NCI-H128 (cell line): Measurements from ENCODE around the gene B4GAT1.
"Not testable (repeated sequence)": the region's sequence is repeated elsewhere in the genome, so short reads cannot be mapped to it uniquely, and the experiment has no call there.

Source experiments
- DNase-seq: peaks from one replicate; lab custom pipeline; 2025; ENCODE audit not compliant: unreplicated experiment; lab: John Stamatoyannopoulos, UW

Gene B4GAT1

DNA sequence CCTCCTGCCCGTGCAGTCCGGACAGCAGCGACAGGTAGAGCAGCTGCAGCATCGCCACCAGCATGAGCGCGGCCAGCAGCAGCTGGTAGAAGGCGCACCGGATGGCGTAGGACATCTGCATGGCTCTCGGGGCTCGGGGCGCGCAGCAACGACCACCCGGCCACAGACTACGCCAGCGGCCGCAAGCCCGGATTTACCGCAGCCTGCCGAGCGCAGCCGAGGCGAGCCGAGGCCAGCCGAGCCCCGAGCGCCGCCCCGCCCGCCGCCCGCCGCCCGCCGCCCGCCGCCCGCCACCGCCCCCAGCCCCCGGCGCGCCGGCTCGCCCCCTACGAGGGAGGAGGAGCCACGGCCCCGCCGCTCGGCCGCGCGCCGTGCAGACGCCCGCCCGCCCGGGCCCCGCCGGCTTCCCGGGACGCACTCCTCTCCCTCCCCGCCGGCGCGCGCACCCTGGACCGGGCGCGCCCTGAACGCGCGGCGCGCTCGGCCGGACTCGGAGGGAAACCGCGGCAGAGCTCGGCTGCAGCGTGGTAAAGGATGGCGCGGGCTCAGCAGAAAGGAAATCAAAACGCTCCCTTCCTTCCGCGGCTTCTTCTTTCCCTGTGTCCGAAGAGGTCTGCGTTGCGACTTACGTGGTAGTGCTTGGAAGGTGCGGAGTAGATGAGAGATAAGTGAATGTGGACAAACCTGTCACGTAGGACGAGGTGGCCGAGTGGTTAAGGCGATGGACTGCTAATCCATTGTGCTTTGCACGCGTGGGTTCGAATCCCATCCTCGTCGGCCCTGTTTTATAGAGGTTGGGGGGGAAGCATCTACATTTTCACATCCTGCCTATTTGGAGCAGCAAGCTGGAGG, at the start of gene B4GAT1:
Gene B4GAT1, minus strand, starts transcription at position 205 of the 852 bp plus-strand sequence. Its CDS starts 84 bp downstream, at position 121.
- DNase-seq, result peak; percentile 75

DNA sequence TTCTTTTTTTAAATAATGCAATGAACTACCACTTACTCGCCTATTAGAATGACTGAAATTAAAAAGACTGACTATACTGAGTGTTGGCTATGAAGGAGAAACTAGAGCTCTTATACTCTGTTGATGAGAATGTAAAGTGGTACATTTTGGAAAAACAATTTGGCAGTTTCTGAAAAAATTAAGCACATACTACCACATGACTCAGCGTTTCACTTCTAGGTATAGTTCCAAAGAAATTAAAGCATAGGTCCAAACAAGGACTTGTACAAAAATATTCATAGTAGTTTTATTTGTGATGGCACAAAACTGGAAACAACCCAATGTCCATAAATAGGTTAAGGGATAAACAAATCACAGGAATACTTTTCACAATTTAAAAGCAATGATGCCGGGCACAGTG, 46.5 kb upstream of the B4GAT1 start:
- no peak for DNase-seq

DNA sequence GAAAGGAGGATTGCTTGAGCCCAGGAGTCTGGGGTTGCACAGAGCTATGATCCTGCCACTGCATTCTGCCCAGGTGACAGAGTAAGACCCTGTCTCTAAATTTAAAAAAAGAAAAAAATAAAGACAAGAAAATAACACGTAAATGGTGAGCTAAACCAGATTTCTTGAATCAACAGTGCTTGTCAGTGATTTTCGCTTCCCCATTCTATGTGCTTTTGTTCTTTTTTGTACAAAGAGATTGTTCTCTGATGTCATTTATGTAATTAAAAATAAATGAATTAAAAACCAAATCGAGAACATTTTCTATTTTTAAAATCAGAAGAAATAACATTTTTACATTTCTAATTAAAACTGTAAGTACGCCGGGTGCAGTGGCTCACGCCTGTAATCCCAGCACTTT, 43.9 kb upstream of the B4GAT1 start:
- DNase-seq, result no peak

DNA sequence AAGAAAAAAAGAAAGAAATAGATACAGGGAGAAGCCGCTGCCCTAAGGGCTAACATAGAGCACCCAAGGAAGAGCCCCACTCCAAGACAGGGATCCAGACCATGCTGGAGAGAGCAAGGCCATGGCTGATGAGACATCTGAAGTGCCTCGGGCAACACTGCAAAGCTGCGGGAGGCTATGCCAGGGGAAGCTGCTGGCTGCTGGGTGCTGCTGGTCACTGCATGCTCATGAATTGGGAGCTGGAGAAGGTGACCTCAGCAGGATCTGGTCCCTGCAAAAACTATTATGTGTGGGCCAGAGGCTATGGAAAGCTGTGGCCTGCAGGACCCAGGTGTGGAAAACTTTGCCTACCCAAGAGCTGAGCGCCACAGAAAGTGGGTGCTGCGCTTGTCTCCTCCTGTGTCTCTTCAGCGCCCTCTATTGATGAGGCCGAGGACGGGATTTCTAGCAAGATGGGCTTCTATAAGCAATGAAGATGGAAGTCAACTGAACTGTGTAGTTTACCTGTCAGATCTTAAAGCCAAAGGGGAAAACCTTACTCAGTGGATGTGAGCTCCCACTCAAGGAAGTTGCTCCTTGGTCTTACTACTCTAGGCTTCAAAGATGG, 41.5 kb upstream of the B4GAT1 start:
- peak; percentile 76 for DNase-seq

DNA sequence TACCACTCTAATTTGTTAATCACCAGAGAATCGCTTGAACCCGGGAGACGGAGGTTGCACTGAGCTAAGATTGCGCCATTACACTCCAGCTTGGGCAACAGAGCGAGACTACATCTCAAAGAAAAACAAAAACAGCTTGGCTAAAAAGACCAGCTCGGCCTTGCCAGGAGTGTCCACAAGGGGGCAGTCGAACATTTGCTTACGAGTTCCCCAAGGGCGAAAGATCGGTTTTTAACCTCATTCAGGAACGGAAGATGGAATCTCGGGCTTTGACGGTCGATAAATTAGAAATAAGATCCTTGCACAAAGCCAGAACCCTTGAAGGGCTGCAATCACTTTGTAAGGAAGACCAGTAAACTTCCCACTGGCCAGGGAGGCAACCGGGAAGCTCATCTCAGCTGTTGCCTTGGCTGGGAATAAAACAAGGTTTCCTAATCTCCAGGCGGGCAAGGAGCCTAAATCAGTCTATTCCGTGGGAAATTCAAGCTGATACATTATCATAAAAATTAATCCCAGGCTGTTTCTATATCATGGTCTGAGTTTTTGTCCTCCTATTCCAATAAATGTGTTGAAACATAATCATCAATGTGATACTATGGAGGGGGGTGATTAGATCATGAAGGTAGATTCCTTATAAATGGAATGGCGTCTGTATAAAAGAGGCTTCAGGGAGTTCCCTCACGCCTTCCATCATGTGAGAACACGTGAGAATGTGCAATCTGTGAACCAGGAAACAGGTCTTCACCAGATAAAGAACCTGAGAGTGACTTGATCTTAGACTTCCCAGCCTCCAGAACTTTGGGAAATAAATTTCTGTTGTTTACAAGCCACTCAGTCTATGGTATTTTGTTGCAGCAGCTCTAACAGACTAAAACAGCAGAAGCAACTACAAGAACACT, 39.0 kb upstream of the B4GAT1 start:
- peak; percentile 79 for DNase-seq

DNA sequence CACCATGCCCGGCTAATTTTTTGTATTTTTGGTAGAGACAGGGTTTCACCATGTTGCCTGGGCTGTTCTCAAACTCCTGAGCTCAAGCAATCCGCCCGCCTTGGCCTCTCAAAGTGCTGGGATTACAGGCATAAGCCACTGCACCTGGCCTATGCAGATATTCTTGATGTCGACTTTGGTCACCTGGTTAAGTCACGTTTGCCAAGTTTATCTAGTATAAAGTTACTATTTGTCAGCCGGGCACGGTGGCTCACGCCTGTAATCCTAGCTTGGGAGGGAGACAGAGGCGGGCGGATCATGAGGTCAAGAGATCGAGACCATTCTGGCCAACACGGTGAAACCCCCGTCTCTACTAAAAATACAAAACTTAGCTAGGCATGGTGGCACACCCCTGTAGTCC, 36.9 kb upstream of the B4GAT1 start:
- DNase-seq, result not testable (repeated sequence)

DNA sequence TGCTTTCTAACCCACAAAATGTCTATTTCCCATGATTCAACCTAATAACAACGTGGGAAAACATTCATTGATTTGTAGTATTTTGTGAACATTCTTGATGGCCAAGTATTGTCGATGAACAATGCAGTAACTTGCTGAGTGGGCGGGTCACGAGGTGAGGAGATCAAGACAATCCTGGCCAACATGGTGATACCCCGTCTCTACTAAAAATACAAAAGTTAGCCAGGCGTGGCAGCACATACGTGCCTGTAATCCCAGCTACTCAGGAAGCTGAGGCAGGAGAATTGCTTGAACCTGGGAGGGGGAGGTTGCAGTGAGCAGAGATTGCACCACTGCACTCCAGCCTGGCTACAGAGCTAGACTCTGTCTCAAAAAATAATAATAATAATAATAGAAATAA, 32.8 kb upstream of the B4GAT1 start:
- not testable (repeated sequence) for DNase-seq

DNA sequence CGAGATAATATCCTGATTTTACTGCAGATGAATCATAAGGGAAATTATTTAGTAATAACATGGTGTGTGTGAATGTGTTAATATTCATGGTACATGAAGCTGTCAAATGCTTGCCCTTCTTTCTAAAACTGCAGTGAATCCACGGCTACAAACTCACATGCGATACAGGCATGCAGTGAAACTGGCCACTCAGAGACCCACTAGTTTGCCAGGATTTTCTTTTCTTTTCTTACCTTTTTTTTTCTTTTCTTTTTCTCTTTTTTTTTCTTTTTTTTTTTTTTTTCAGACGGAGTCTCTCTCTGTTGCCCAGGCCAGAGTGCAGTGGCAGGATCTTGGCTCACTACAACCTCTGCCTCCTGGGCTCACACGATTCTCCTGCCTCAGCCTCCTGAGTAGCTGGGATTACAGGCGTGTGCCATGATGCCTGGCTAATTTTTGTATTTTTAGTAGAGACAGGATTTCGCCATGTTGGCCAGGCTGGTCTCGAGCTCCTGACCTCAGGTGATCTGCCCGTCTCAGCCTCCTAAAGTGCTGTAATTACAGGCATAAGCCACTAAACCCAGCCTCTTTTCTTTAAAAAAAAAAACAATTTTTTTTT, 26.4 kb upstream of the B4GAT1 start:
- DNase-seq, result not testable (repeated sequence)

DNA sequence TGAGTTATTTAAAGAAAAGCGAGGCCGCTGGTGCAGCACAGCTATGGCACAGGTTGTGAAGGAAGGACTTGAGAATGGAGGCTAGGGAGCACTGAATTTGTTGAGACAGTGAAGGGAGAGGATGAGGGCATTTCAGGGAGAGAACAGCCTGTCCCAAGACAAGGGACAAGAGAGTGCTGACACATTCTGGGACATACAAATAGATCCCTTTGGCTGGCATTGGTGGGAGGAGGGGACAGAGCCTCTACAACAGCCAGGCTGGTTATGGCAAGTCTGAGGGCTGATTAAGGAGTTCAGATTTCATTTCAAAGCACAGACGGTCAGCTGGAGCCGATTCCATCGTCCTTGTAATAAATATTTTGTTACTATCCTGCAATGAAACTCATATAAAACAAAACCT, 25.8 kb upstream of the B4GAT1 start:
- no peak for DNase-seq

DNA sequence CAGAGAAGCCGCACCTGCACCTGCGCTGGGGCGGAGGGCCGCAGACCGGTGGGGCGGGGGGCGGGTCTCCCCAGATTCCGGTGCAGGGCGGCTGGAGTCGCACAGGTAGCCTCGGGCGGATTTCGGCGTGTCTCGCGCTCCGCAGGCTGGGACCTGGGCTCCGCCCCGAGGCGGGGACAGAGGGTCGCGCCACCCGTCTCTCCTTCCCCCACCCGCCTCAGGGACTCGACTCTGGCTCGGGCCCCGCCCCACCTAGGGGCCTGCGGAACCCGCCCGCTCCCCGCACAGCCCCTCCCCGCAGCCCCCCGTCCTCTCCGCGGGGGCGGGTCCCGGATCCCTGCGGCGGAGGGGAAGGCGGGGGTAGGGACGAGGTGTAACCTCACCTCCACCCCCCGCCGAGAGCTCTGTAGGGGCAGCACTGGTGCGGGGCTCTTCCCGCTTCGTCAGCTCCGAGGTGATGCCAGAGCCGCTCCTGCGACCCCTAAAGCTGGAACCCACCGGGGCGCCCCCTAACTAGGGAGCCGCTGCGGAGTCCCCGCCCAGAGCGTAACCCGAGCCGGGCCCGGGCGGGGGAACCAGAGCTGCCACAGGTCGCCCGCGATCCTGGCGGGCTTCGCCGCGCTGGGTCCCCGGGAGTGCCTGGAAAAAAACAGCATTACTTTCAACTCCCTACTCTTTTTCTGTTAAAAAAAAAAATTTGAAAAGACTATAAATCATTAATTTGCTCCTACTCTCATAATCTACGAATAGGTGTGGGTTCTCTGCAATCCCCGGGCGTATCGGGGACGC, 24.4 kb upstream of the B4GAT1 start, which contains the start of gene SLC29A2:
Gene SLC29A2, minus strand, starts transcription at position 134 of the 789 bp plus-strand sequence. CDS start 169 bp downstream, outside the sequence.
- peak; percentile 85 for DNase-seq

DNA sequence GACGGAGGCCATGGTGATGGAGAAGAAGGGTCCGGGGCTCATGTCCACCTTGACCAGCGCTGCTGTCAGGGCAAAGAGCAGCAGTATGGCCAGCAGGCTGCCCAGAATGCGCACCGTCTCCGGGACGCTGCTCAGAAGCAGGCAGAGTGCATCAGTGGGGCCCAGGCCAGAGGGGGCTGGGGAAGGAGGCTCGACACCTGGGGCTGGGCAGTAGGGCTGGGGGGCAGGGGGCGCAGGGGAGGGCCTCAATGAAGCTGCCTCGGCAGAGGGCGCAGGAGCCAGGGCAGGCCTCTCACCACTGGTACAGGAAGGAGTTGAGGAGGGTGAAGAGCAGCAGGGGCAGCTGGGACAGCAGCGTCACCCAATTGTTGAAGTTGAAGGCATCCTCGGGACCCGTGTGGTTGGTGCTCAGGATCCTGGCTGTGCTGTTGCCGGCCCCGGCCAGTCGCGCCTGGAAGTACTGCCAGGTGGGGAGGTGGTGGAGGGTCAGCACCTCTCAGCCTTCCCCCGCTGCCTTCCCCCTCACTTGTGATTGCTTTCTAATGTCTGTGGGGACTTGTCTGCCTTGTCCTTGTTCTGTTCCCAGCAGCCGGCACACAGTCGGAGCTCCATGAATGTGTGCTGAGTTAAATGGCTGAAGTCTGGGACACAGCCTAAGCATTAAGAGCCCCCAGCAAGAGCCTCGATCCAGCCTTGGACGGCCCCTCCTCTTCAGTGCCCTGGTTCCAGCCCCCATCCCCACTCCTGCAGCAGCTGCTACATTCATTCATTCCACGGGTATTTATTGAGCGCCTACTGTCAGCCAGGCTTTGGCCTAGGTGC, 21.9 kb upstream of the B4GAT1 start:
- no peak for DNase-seq

DNA sequence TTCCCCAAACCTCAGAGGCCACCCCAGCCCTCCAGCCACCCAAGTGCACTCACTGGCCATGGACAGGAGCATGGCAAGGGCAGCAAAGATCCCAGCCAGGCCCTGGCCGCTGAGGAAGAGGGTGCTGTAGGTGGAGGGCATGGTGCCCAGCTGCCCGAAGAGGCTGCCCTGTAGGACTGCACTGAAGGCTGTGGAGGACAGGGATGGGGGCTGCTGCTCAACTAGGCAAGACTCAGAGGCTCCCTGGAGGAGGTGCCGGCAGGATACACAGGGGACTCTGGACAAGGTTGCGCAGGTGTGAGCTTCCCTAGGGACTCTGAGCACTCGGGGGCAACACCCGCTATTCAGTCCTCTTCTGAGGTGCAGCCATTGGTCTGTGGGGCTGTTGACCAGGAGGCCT, 21.1 kb upstream of the B4GAT1 start:
- DNase-seq, result no peak

DNA sequence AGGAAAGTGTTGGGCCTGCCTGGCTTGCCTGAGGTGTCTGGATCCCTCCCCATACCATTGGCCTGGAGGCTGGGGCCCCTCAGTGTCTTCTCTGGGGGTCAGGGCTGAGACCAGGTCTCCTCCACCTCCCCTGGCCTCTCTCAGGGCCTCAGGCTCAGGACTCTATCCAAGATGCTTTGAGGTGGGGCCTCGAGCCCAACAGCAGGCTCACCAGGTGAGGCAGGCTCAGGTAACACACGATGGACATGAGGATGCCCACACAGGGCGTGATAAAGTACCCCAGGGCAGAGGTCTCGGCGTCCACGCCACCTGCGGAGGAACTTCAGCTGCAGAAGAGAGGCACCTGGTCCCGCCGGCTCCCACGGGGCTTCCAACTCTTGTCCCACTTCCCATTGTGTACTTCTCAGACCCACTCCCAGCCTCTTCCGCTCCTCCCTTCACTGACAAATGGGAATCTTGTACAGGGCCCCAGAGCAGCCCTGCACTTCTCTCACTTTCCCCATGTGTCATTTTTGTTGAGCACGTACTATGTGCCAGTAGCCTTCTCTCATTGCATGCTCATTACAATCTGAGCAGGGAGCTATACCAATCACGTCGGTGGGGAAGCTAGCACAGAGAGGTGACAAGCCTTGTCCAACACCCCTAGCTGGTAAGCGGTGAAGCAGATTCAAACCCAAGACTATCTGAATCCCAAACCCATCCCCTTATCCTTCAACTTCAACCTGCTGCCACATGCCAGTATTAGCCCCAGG, 20.3 kb upstream of the B4GAT1 start:
- DNase-seq, result no peak

DNA sequence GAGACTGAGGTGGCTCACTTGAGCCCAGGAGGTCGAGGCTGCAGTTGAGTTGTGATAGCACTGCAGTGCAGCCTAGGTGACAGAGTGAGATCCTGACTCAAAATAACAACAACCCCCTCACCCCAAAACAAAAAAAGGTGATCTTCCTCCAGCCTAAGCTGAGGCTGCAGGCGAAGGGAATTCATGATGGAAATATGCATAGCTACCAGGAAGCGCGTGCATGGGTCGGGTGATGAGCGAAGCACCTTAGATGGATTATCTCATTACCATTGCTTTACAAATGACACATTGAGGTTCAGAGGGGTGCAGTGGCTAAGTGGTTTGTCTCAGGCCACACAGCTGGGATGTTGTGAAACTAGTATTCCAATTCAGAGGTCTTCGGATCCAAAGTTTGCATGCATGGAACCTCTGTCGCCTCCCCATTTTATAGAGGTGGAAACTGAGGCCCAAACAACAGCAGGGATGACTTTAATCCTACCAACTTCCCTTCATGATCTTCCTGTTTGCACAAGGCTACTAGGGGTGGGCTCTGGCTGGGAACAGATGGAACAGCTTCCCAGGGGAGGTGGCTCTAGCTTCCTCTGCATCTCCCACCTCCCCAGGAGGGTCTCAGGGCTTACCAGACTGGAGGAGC, 19.5 kb upstream of the B4GAT1 start:
- DNase-seq, result no peak

DNA sequence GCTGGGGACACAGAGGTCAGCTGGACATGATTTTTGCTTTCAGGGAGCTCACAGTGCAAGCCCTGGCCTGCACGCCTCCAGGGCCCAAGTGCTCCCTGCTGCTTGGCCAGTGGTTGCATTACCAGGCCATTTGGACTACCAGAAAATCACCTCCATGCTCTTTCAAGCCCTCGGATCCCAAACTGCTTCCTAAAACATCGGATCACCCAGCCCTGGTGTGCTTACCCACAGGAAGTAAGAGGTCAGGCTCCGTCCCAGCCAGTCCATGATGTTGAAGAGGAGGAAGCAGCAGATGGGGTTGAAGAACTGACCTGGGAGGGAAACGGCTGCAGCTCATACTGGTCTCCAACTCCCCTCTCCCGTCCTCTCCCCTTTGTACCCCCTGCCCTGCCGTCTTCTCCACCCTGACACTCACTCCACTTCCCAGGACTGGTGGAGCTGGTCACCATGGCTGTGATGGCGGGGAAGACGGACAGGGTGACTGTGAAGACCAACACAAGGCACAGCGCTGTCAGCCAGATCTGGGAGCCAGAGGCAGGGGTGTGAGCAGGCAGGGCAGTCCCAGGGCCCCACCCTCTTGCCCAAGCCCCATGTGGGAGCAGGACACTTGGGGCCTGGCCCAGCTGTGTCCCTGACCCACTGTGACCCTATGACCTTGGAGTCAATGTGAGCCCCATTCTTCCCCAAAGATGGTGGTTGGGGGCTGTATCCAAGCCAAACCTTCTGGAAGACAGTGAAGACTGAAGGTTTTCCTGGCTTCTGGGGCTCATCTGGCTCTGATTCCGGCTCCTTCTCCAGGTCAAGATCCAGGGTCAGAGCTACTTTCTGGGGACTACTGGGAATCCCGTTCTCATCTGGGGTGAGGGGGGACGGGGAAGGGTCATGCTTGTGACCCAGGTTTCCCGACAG, 18.5 kb upstream of the B4GAT1 start:
- DNase-seq, result no peak

DNA sequence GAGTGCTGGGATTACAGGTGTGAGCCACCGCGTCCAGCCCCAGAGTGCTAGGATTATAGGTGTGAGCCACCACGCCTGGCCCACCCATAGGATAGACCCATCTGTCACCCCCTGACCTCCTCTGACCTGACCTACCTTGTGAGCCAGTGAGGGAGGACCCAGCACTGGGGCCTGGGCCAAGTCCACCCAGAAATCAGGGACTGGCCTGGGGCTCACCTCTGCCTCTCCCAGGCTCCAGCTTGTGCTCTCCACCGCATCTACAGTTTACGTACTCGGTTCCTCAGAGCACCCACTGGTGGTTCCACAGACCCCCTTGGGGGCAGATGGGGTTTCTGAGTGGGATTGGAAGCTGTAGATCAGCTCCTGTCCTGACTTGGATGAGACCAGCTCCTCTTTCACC, 17.7 kb upstream of the B4GAT1 start:
- no peak for DNase-seq
